GM12864 (cell line): ENCODE results near the gene VWA8.
"Not testable (repeated sequence)": the region's sequence is repeated elsewhere in the genome, so short reads cannot be mapped to it uniquely, and the experiment has no call there.

Source experiments
- DNase-seq: peaks from one replicate; pipeline ENCODE4 v3.0.0-alpha.2; 2011; ENCODE audit warnings: low read depth
- H3K4me3 ChIP-seq: 2 replicates; pipeline ENCODE4 v1.5.1; 2011; ENCODE audit warnings: mild to moderate bottlenecking, low read depth, low read length, control low read depth
- CTCF ChIP-seq: IDR thresholded peaks from 2 replicates; pipeline ENCODE4 v1.5.1; 2011; ENCODE audit warnings: low read depth, mild to moderate bottlenecking, moderate library complexity, low read length, control low read depth, inconsistent platforms; ENCODE audit errors: missing control alignments

Gene VWA8

GRCh38 chr13:41651413-41652058, 309.4 kb downstream of the VWA8 start:
- DNase-seq = no peak
- TF ChIP-seq CTCF = no peak
- no peak overlapping the region for H3K4me3 ChIP-seq

- no peak for TF ChIP-seq CTCF
- H3K4me3 ChIP-seq = no peak overlapping the region
- no peak for DNase-seq
Observed at GRCh38 chr13:41650706-41651105, 310.2 kb downstream of the VWA8 start.

GRCh38 chr13:41649659-41650058, 311.2 kb downstream of the VWA8 start:
- DNase-seq = no peak
- no peak overlapping the region for H3K4me3 ChIP-seq

DNA sequence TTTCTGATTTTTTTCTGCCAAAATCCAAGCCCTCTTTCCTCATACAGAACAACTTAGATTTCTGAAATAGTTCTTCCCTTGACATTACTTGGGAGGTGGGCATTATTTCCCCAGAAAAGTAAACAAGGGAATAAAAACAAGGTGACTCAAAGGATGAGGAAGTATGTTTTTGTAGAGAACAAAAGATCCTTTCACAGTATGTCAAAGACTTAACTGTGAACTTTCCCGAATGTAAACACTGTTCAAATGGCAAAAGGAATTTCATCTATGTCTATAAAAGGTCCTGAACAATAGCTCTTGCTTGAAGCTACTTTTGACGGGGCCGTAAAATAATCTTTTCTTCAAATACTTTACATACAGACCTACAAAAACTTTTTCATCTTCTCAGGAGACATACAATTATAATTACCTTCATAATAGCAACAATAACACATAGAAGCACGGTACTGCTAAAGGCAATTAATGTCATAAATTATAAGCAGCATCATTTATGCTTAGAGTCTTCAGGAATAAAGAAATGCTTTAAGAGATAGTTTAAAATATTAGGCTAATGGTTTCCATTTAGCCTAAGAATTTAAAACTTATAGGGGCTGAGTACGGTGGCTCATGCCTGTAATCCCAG, 312.5 kb downstream of the VWA8 start:
- TF ChIP-seq CTCF = no peak
- DNase-seq = no peak
- no peak overlapping the region for H3K4me3 ChIP-seq

More at GRCh38 chr13:41649659-41650058, 311.2 kb downstream of the VWA8 start:
- peak; percentile 19 for TF ChIP-seq CTCF

- DNase-seq, H3K4me3 ChIP-seq: not testable (repeated sequence)
Observed at GRCh38 chr13:41647699-41648313, 313.1 kb downstream of the VWA8 start.

GRCh38 chr13:41645331-41645730, 315.6 kb downstream of the VWA8 start:
- TF ChIP-seq CTCF = no peak
- DNase-seq = no peak
- H3K4me3 ChIP-seq = no peak overlapping the region

- TF ChIP-seq CTCF = no peak
- DNase-seq = no peak
- H3K4me3 ChIP-seq = no peak overlapping the region
Observed at GRCh38 chr13:41644742-41645141, 316.2 kb downstream of the VWA8 start.
